VCaP (cell line): ENCODE measurements around the gene BZW1.
A peak's percentile ranks its signal among the peaks of the same experiment; 100 is the strongest.

Experiments used
- H3K27ac ChIP-seq: fragments of 450-650 bp; 2 replicates; pipeline ENCODE4 v1.5.1; 2017
- CTCF ChIP-seq: fragments of 450-650 bp; conservative IDR thresholded peaks from 2 replicates; pipeline ENCODE4 v1.5.1; 2017; ENCODE audit warnings: mild to moderate bottlenecking, moderate library complexity

Gene BZW1

GRCh38 chr2:200811333-200812121 lies at the start of gene BZW1:
BZW1 (plus strand) TSS chr2:200811910; CDS start chr2:200813218, 1,308 bp downstream.
- peak within 1 kb of the TSS; percentile 96 for H3K27ac ChIP-seq
- TF ChIP-seq CTCF = no peak

GRCh38 chr2:200762127-200762526 lies 49.6 kb upstream of the BZW1 start:
- no peak for TF ChIP-seq CTCF
- no peak overlapping the region for H3K27ac ChIP-seq

GRCh38 chr2:200763422-200763821 lies 48.3 kb upstream of the BZW1 start:
- no peak overlapping the region for H3K27ac ChIP-seq
- TF ChIP-seq CTCF = no peak

GRCh38 chr2:200765139-200765951 lies 46.4 kb upstream of the BZW1 start:
- no peak for TF ChIP-seq CTCF
- H3K27ac ChIP-seq = no peak overlapping the region

- TF ChIP-seq CTCF = no peak
- no peak overlapping the region for H3K27ac ChIP-seq
Observed at GRCh38 chr2:200765995-200766660, 45.6 kb upstream of the BZW1 start.

- TF ChIP-seq CTCF = no peak
- no peak overlapping the region for H3K27ac ChIP-seq
Observed at GRCh38 chr2:200767111-200767885, 44.4 kb upstream of the BZW1 start.
